ENCODE measurements around the gene MAP3K21.
A peak's percentile ranks its signal among the peaks of the same experiment; 100 is the strongest.

The MAP3K21 gene

GRCh38 chr1:233326811-233327650 is 493 bp upstream of the MAP3K21 start:
- DNase-seq: peak; percentile 79 to 91 (median 84)

- peak; percentile 7 to 33 (median 16) for DNase-seq
Measured at GRCh38 chr1:233328142-233328921, 808 bp downstream of the MAP3K21 start.

GRCh38 chr1:233331676-233332519 is 4.4 kb downstream of the MAP3K21 start:
- DNase-seq: no peak

GRCh38 chr1:233333086-233333485 is 5.6 kb downstream of the MAP3K21 start:
- no peak for DNase-seq

GRCh38 chr1:233334092-233334491 is 6.6 kb downstream of the MAP3K21 start:
- DNase-seq: no peak

GRCh38 chr1:233336554-233337456 is 9.3 kb downstream of the MAP3K21 start:
- no peak for DNase-seq

GRCh38 chr1:233337505-233337904 is 10.0 kb downstream of the MAP3K21 start:
- no peak for DNase-seq

GRCh38 chr1:233338102-233338501 is 10.6 kb downstream of the MAP3K21 start:
- DNase-seq: no peak

- no peak for DNase-seq
Measured at GRCh38 chr1:233340031-233340555, 12.6 kb downstream of the MAP3K21 start.

- no peak for DNase-seq
Measured at GRCh38 chr1:233340966-233341516, 13.5 kb downstream of the MAP3K21 start.

GRCh38 chr1:233342086-233342485 is 14.6 kb downstream of the MAP3K21 start:
- no peak for DNase-seq

- no peak for DNase-seq
Measured at GRCh38 chr1:233343262-233343661, 15.7 kb downstream of the MAP3K21 start.

GRCh38 chr1:233347338-233347737 is 19.8 kb downstream of the MAP3K21 start:
- no peak for DNase-seq

- no peak for DNase-seq
Measured at GRCh38 chr1:233349137-233349536, 21.6 kb downstream of the MAP3K21 start.

GRCh38 chr1:233354983-233355382 is 27.5 kb downstream of the MAP3K21 start:
- no peak for DNase-seq

- DNase-seq: peak in 1 of 5 donors; percentile 77
Measured at GRCh38 chr1:233355841-233356704, 28.5 kb downstream of the MAP3K21 start.

- DNase-seq: no peak
Measured at GRCh38 chr1:233356705-233356987, 29.1 kb downstream of the MAP3K21 start.

GRCh38 chr1:233357595-233358397 is 30.3 kb downstream of the MAP3K21 start:
- DNase-seq: peak in 1 of 5 donors; percentile 67

- DNase-seq: no peak
Measured at GRCh38 chr1:233359431-233359830, 31.9 kb downstream of the MAP3K21 start.

- DNase-seq: no peak
Measured at GRCh38 chr1:233359905-233360304, 32.4 kb downstream of the MAP3K21 start.

All from T-helper 1 cell (primary cell).